ENCODE measurements around the gene SLC16A4. TPM values are rescaled to one million over a fixed set of nuclear protein-coding genes. Genes with fewer than 3 reads are reported as not detected.

SLC16A4 gene
- total and polyA plus RNA-seq, 10 of the 15 experiments (the other 5 are each of a cell fraction or from before 2014, with no cell fraction given), result 0.13 to 2.2 (median 0.26) TPM; not detected in 1

- TF ChIP-seq FOXM1 (IDR thresholded peaks at IDR 0.05; ENCODE audit: low read depth, low read length), result no peak
Observed at GRCh38 chr1:110425612-110426152, 34.9 kb upstream of the SLC16A4 start (continued).

DNA sequence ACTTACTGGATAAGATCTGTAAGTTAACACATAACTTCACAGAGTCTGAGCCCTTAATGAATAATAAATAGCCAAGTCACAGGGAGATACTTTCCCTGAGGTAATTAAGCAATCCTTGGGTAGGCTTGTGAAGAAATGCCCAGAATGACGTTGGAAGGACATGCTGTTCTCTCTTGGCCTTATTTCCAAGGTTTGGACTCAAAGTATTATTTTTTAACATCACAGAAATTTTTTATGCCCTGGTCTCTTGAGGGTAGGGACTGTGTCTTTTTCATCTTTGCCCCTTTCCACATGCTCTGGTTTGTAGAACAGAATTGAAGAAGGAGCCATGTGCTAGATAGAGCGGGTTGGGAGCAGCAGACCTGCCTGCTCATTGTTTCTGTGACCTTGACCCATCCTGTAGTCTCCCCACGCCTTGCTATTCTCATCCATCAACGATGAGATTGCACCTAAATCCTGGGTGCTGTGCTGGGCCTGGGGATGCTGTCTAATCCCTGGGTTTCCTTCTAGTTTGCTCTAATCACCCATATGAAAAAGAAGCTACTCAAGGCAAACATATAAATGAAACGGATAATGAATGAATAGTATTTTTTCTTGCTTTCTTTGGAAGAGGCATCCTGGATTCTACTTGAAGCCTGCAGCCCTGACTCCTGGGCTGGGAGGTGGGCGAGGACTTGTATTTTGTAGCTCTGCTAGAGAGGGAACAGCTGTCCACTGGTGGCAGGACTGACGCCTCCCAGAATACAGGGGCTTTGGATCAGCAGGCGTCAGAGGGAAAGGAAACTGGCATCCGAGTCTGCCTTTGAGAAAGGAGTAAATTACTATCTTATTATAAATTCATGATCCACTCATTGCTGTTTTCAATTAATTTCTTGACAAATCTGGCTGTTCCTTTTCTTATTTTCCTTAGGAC is 34.1 kb upstream of the SLC16A4 start:
- Histone ChIP-seq H3K9me3 (replicated peaks; ENCODE audit: control insufficient read depth, insufficient read depth, low read length) (no peaks in the 10 kb centered on the region), H3K27me3 (replicated peaks in 1 of 2; ENCODE audit: control insufficient read depth in 2 of 2, insufficient read depth in 2 of 2, low read length in 1 of 2) (no peaks in the 10 kb centered on the region), H3K9ac (ENCODE audit: control insufficient read depth, insufficient read depth, low read length) (no peak overlapping the region), H2AFZ (ENCODE audit: control insufficient read depth, low read depth, low read length) (no peak overlapping the region), H3K36me3 (ENCODE audit: control insufficient read depth in 2 of 2, insufficient read depth in 2 of 2, low read length in 1 of 2) (no peaks in the 10 kb centered on the region), H4K20me1 (ENCODE audit: control insufficient read depth, insufficient read depth) (no peaks in the 10 kb centered on the region), H3K4me1 (ENCODE audit: control insufficient read depth, insufficient read depth, low read length) (no peaks in the 10 kb centered on the region), H3K4me3 (no peak overlapping the region), H3K79me2 (ENCODE audit: control insufficient read depth, insufficient read depth, low read length) (no peaks in the 10 kb centered on the region), H3K4me2 (ENCODE audit: control insufficient read depth, insufficient read depth) (no peak overlapping the region), H3K27ac (ENCODE audit: control insufficient read depth, insufficient read depth) (no peak overlapping the region)
- RAD21 ChIA-PET (ENCODE audit: unreplicated experiment), result interaction anchor here (1.3 kb wide), 1 partner anchor 71 kb away, joined by 3 read pairs; no protein-coding TSS in a partner anchor
- ATAC-seq (no peak), FAIRE-seq (no peak), DNase-seq (ENCODE audit: low read depth, low spot score) (no peak)
- in situ Hi-C loops (cut with MboI), result no loop called here
- TF ChIP-seq CREM (IDR thresholded peaks at IDR 0.05; ENCODE audit: low read depth), result no peak
- TF ChIP-seq NR2C1 (IDR thresholded peaks at IDR 0.05), result no peak
- TF ChIP-seq, protein P1, sequence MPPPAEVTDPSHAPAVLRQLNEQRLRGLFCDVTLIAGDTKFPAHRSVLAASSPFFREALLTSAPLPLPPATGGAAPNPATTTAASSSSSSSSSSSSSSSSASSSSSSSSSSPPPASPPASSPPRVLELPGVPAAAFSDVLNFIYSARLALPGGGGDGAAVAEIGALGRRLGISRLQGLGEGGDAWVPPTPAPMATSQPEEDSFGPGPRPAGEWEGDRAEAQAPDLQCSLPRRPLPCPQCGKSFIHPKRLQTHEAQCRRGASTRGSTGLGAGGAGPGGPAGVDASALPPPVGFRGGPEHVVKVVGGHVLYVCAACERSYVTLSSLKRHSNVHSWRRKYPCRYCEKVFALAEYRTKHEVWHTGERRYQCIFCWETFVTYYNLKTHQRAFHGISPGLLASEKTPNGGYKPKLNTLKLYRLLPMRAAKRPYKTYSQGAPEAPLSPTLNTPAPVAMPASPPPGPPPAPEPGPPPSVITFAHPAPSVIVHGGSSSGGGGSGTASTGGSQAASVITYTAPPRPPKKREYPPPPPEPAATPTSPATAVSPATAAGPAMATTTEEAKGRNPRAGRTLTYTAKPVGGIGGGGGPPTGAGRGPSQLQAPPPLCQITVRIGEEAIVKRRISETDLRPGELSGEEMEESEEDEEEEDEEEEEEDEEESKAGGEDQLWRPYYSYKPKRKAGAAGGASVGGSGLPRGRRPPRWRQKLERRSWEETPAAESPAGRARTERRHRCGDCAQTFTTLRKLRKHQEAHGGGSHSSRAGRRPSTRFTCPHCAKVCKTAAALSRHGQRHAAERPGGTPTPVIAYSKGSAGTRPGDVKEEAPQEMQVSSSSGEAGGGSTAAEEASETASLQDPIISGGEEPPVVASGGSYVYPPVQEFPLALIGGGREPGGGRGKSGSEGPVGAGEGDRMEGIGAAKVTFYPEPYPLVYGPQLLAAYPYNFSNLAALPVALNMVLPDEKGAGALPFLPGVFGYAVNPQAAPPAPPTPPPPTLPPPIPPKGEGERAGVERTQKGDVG (CRISPR knock-in tag; IDR thresholded peaks at IDR 0.05), result no peak
- TF ChIP-seq CBFB (IDR thresholded peaks at IDR 0.05; ENCODE audit: low read depth), result no peak
- no peak for TF ChIP-seq KAT2A (conservative IDR thresholded peaks at IDR 0.05; ENCODE audit: control insufficient read depth, low read depth, low read length)
- no peak for TF ChIP-seq EP300 (IDR thresholded peaks at IDR 0.05; ENCODE audit: borderline replicate concordance in 1 of 2, control insufficient read depth in 1 of 2, low read depth in 2 of 2, low read length in 2 of 2)
- TF ChIP-seq, protein P2, sequence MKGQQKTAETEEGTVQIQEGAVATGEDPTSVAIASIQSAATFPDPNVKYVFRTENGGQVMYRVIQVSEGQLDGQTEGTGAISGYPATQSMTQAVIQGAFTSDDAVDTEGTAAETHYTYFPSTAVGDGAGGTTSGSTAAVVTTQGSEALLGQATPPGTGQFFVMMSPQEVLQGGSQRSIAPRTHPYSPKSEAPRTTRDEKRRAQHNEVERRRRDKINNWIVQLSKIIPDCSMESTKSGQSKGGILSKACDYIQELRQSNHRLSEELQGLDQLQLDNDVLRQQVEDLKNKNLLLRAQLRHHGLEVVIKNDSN (IDR thresholded peaks at IDR 0.05; ENCODE audit: borderline replicate concordance, extremely low read length, insufficient read depth, low read depth, low read length), result no peak
- CTCF ChIA-PET, result no interaction called here
- no TSS peak for BruUV-seq (replicated peaks)
- intact Hi-C loops (cut with micrococcal nuclease; ENCODE audit: unreplicated experiment), result no loop called here
- SMC1A ChIA-PET (ENCODE audit: uncharacterized antibody, unreplicated experiment), result no interaction called here
- POLR2A ChIA-PET, result no interaction called here
- 16% methylated on average over 9 of the region's 9 CpGs for WGBS (ENCODE audit: insufficient coverage, insufficient replicate concordance, low lambda C conversion rate, missing lambda C conversion rate)
